Skeletal muscle cell (primary cell): Measurements from ENCODE around the gene FEZF2.

ENCODE experiments used
- DNase-seq: peaks from one replicate; pipeline ENCODE4 v3.0.0-alpha.2; 2010; ENCODE audit warnings: low read depth
- H3K4me3 ChIP-seq: 2 replicates; pipeline ENCODE4 v1.5.1; 2011; ENCODE audit warnings: low read depth, mild to moderate bottlenecking, control low read depth, low read length, moderate library complexity

Gene FEZF2

GRCh38 chr3:62356356-62356755 lies 17.0 kb downstream of the FEZF2 start:
- DNase-seq, result no peak
- H3K4me3 ChIP-seq, result no peak overlapping the region

- DNase-seq, result no peak
- no peak overlapping the region for H3K4me3 ChIP-seq
Observed at GRCh38 chr3:62355703-62356102, 17.6 kb downstream of the FEZF2 start.

- DNase-seq, result no peak
Observed at GRCh38 chr3:62343755-62344154, 29.6 kb downstream of the FEZF2 start.

GRCh38 chr3:62335196-62335595 lies 38.2 kb downstream of the FEZF2 start:
- no peak for DNase-seq
- H3K4me3 ChIP-seq, result no peak overlapping the region

More at GRCh38 chr3:62343755-62344154, 29.6 kb downstream of the FEZF2 start:
- H3K4me3 ChIP-seq, result no peak overlapping the region

- DNase-seq, result no peak
- no peak overlapping the region for H3K4me3 ChIP-seq
Observed at GRCh38 chr3:62332835-62333244, 40.5 kb downstream of the FEZF2 start.

- H3K4me3 ChIP-seq, result no peak overlapping the region
- no peak for DNase-seq
Observed at GRCh38 chr3:62332017-62332416, 41.3 kb downstream of the FEZF2 start.

- no peak for DNase-seq
- no peak overlapping the region for H3K4me3 ChIP-seq
Observed at GRCh38 chr3:62329971-62330370, 43.4 kb downstream of the FEZF2 start.

- no peak overlapping the region for H3K4me3 ChIP-seq
- no peak for DNase-seq
Observed at GRCh38 chr3:62325896-62326295, 47.5 kb downstream of the FEZF2 start.

GRCh38 chr3:62323241-62323640 lies 50.1 kb downstream of the FEZF2 start:
- no peak for DNase-seq
- H3K4me3 ChIP-seq, result no peak overlapping the region
